ENCODE measurements around the gene DPP10.

DPP10 gene

GRCh38 chr2:115201386-115201785 lies 758.9 kb downstream of the DPP10 start:
- DNase-seq (ENCODE audit: low spot score) (no peak), FAIRE-seq (no peak)

DNA sequence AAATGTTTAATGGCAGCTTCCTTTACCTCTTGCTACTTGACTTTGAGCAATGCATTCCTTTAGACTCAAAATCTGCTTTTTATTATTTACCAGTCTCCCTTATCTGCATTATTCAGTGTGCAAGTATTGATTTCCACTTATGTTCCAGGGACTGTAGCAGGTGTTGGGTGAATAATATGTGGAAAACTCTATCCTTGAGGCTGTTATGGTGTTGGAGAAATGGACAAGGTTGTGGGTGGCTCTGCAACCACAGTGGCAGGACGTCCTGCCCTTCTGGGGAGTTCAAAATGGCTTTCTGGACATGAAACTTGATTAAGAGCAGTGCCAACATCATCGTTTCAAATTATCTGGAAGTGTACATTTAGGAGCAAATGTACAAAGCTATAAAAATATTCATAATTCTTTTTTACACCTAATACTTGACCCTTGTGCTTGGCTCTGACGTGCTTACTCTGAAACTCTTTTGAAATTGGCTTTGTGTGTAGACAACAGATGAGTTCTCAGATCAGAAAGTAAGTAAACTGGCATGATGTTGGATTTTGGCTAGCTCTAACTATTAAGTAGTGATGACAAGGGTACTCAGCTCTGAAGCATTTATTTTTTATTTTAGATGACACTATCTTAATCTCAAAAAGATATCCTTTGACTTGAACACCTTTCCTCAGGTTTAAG lies 766.2 kb downstream of the DPP10 start:
- FAIRE-seq (no peak), DNase-seq (ENCODE audit: low spot score) (no peak)

- FAIRE-seq, result no peak
- DNase-seq (ENCODE audit: low spot score), result no peak
Measured at GRCh38 chr2:115214050-115214449, 771.6 kb downstream of the DPP10 start.

- FAIRE-seq (no peak), DNase-seq (ENCODE audit: low spot score) (no peak)
Measured at GRCh38 chr2:115219296-115219695, 776.9 kb downstream of the DPP10 start.

DNA sequence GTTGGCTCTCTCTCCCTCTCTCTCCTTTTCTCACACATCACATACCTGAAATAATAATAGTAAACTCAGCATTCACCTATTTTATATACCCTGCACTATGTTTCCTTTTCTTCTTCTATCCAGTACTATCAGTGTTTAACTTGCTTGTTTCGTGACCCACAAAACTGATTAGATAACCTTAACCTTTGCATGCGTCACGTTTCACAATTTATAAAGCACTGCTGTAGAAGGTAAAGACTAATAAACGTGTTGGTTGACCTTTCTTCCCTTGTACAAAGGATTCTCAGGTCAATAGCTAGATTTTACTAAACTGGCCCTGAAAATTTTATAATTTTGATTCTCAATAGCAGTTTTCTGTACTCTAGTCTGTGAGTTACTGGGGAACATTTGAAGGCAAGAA lies 791.7 kb downstream of the DPP10 start:
- no peak for DNase-seq (ENCODE audit: low spot score)
- FAIRE-seq, result no peak

- DNase-seq (ENCODE audit: low spot score), result no peak
- no peak for FAIRE-seq
Measured at GRCh38 chr2:115234737-115235136, 792.3 kb downstream of the DPP10 start.

- no peak for FAIRE-seq
- DNase-seq (ENCODE audit: low spot score), result no peak
Measured at GRCh38 chr2:115248066-115248465, 805.6 kb downstream of the DPP10 start.

GRCh38 chr2:115277366-115277765 lies 834.9 kb downstream of the DPP10 start:
- no peak for DNase-seq (ENCODE audit: low spot score)
- FAIRE-seq, result no peak

DNA sequence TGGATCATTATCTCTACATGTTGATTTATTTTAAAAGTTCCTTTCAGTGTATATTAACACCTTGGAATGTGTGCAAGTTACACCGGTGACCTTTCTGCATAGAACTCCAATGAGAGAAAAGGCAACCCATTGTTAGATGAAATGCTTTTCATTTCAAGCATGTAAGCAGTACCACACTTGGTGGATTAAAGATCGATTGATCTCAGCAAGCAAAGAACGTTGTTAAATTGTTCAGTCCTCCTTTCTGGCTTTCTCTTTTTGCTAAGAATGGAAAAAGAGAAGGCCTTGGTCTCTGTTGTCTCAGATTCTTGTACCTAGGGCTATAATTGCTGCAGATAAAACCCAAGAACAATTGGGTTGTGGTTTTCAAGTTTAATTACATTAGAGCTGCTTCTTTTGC lies 843.0 kb downstream of the DPP10 start:
- no peak for DNase-seq (ENCODE audit: low spot score)
- FAIRE-seq, result no peak

DNA sequence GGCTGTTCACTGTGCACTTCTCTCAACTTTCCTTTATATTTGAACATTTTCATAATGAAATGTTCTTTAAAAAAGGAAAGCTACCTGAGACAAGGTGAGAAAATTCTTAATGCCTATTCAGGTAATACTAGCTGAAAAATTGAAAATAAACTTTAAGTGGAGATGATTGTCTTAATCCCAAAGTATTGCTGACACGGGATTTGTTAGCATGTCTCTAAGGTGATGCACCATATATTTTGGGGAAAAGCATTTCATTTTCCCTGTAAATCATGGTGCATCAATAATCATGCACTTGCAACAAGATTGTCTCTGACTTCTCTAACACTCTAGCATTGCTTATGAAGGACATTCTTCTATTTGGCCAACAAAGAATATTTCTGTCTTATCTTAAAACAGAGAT lies 848.0 kb downstream of the DPP10 start:
- FAIRE-seq (no peak), DNase-seq (ENCODE audit: low spot score) (no peak)

DNA sequence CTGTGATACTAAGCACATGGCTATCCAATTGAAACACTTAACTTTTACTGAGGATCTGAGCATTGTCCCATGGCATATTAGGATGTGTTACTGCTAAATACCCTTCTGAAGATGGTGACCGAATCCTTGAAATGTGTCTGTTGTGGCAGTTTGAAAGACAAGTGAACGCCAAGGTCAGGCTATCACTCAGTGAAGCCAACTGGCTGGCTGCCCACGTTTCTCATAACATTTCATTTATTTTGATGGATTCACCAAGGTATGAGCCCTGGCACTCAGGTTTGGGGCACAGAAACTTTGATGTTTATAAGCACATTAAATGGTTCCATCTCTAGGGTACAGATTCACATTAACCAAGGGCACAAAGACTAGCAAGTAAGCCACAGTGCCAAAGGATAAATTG lies 850.3 kb downstream of the DPP10 start:
- no peak for FAIRE-seq
- DNase-seq (ENCODE audit: low spot score), result no peak

DNA sequence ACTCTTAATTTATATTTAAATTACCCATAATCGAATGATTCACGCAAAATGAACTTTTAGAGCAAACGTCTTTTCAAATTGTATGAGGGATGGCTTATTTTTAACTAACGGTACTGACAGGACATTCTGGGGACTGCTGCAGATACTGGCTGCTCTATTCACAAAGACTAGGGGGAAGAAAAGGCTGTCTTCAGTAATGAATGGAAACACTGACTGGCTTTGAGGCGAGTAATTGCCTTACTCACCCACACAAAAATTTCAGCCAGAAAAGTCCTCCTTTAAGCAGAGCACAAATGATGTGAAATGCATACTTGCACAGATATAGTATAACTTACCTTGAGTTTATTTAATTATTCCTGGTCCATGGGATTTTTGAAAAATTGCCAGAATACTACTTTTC lies 852.6 kb downstream of the DPP10 start:
- FAIRE-seq (no peak), DNase-seq (ENCODE audit: low spot score) (no peak)

- FAIRE-seq (no peak), DNase-seq (ENCODE audit: low spot score) (no peak)
Measured at GRCh38 chr2:115297056-115297455, 854.6 kb downstream of the DPP10 start.

GRCh38 chr2:115299199-115299598 lies 856.8 kb downstream of the DPP10 start:
- DNase-seq (ENCODE audit: low spot score) (no peak), FAIRE-seq (no peak)

GRCh38 chr2:115305712-115306111 lies 863.3 kb downstream of the DPP10 start:
- no peak for FAIRE-seq
- DNase-seq (ENCODE audit: low spot score), result no peak

DNA sequence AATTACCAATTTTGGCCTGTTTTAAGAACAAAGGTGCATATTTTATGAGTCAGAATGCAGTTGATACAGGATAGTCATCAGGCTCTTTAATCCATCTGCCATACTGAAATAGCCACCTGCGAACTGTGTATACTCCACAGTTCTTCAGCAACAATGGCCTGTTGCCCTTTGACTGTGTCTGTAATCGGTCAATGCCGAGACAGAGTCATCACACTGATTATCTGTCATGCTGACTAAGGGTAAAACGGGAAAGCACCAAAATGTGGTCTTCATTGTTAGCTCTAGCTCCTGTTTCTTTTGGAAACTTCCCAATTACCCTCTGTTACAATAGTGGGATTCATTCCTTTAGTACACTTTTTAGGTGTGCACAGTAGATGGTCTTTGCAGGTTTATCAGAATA lies 871.7 kb downstream of the DPP10 start:
- no peak for FAIRE-seq
- no peak for DNase-seq (ENCODE audit: low spot score)

GRCh38 chr2:115327061-115327460 lies 884.6 kb downstream of the DPP10 start:
- FAIRE-seq (no peak), DNase-seq (ENCODE audit: low spot score) (no peak)

- no peak for DNase-seq (ENCODE audit: low spot score)
- FAIRE-seq, result no peak
Measured at GRCh38 chr2:115359550-115359949, 917.1 kb downstream of the DPP10 start.

GRCh38 chr2:115364093-115364492 lies 921.7 kb downstream of the DPP10 start:
- FAIRE-seq, result no peak

GRCh38 chr2:115369400-115369799 lies 927.0 kb downstream of the DPP10 start:
- FAIRE-seq (no peak), DNase-seq (ENCODE audit: low spot score) (no peak)

More at GRCh38 chr2:115364093-115364492, 921.7 kb downstream of the DPP10 start:
- DNase-seq (ENCODE audit: low spot score), result no peak

DNA sequence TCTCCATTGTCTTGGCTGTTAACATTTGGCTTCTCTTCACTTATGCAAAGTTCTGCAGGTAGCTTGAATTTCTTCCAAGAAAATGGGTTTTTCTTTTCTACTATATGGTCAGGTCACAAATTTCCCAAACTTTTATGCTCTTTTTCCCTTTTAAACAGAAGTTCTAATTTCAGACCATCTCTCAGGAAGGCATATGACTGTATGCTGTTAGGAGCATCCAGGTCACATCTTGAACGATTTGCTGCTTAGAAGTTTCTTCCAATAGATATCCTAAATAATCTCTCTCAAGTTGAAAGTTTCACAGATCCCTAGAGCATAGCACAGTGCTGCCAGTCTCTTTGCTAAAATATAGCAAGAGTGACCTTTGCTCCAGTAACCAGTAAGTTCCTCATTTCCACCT lies 932.5 kb downstream of the DPP10 start:
- no peak for DNase-seq (ENCODE audit: low spot score)
- no peak for FAIRE-seq

- DNase-seq (ENCODE audit: low spot score) (no peak), FAIRE-seq (no peak)
Measured at GRCh38 chr2:115384399-115384798, 942.0 kb downstream of the DPP10 start.

- DNase-seq (ENCODE audit: low spot score) (no peak), FAIRE-seq (no peak)
Measured at GRCh38 chr2:115386465-115386864, 944.0 kb downstream of the DPP10 start.

- FAIRE-seq (no peak), DNase-seq (ENCODE audit: low spot score) (no peak)
Measured at GRCh38 chr2:115389024-115389423, 946.6 kb downstream of the DPP10 start.
